ENCODE data around the gene TBCD.

The TBCD gene

DNA sequence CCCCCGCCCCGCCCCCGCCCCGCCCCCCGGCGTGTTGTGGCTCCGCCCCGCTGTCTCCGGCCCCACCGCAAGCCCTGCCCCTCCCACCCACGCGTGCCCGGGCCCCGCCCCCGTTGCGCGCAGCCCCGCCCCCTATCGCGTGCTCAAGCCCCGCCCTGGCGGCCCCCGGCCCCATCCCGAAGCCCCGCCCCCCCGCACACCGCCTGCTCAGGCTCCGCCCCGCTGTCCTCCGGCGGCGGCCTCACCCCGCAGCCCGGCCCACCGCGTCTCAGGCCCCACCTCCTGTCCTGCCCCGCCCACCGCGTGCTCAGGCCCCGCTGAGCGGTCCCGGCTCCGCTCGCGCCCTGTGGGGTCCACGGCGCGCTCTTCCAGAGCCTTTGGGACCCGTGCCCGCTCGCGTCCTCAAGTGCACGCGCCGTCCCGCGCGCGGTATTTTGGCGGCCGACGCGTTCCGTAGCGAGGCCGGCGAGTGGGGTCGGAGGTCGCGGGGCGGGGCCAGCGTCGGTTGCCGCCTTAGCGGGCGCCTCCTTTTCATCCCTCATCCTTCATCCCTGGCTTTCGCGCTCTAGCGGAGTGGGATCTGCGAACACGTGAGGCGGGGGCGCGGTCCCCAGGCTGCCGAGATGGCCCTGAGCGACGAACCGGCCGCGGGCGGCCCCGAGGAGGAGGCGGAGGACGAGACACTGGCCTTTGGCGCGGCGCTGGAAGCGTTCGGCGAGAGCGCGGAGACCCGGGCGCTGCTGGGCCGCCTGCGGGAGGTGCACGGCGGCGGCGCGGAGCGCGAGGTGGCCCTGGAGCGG, at the start of gene TBCD:
TSS of gene TBCD (plus strand) at position 495 of the 800 bp plus-strand sequence. CDS start at position 624, 129 bp downstream.
- peak; percentile 86 for DNase-seq

DNA sequence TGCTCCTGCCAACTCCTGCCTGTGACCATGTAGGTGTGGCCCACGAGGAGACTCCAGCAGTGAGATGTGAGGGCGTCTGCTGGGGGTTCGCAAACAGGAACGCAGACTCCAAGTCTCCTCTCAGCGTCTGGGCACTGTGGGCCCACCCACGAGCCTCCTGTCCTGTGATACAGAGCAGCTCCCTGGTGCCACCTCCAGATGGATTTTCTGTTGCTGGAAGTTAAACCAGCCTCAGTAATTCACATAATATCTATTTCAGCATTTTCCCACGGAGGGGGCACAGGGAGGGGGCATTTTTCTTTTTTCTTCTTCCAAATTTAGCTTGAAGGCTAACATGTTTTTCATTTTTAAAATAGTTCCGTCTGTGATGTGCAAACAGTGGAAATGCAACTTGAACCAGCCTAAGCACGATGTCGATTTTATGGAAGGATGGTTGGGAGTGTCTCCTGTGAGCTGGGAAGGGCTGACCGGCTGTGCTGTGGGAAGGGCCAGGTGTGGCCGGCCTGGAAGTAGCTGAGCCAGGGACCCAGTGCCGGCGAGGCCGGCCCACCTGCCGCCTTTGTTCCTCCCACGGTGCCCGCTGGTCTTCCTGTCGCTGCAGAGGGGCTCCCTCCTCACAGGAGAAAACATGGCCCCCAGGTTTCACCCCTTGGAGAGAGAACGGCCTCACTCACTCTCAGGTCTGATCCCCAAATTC, 49.5 kb upstream of the TBCD start:
- no peak for DNase-seq

DNA sequence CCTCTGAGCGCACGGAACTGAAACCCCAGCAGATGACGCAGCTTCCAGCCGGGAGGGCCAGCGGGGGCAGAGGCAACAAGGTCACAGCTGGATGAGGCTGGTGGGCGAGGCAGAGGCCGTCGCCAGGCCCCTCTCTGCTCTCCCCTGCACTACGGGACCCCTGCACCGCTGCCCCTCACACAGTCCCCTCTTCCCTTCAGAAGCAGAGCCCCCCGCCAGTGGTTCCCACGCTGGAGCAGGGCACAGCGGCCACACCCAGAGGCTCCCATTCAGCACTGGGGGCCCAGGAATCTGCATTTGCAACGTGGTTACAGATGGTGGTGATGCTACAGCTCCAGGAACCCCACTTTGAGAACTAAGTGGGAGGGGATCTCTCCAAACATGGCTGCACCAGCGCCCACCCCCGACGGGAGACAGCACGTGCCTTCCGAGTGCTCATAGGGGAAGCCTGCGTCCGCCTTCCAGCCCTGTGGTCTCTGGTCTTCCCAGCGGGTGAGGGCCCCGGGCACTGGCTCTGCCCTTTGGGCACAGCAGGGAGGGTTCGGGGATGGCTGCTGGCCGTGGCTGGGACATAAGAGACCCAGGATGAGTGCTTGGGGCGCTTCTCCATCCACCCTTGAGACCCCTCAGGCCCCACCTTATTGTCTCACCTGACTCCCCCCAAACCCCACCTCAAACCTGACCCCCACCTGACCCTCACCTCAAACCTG, 48.7 kb upstream of the TBCD start:
- DNase-seq: no peak

DNA sequence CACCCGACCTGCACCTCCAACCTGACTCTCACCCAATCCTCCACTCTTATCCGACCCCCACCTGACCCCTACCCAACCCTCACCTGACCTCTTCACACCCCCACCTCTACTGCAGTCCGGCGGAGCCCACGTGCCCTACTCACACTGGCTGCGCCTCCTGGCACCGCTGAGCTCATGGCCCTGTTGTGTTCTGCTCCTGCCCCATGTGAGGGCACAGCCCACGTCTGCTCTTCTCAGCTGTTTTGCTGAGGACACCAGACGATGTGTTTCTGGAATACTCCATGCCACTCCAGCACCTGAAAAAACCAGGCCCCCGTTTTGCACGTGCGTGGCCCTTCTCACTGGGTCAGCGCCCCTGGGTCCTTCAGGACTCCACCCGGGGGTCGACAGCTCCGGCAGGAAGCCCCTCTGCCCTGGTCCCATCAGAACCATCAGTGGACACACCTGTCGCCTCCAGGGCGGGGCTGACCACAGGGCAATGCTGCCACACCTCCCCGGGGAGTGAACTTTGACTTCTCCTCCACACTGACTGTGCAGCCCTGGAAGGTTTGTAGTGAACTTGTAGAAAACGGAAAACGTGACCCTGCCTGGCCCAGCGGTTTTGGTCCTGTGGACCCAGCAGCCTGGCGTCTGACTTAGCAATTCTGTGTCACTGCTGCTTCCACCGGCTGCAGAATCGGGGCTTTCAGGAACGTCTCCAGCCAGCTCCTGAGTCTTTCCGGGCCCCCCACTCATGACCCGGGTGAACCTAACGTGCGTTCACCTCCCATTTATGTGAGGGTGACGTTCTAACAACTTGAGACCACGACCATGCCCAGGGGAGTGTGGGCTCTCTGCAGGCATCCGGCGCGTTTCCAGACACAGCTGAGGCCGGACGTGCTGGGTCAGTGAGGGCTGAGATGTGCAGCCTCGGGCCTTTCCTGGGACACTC, 47.7 kb upstream of the TBCD start:
- no peak for DNase-seq

DNA sequence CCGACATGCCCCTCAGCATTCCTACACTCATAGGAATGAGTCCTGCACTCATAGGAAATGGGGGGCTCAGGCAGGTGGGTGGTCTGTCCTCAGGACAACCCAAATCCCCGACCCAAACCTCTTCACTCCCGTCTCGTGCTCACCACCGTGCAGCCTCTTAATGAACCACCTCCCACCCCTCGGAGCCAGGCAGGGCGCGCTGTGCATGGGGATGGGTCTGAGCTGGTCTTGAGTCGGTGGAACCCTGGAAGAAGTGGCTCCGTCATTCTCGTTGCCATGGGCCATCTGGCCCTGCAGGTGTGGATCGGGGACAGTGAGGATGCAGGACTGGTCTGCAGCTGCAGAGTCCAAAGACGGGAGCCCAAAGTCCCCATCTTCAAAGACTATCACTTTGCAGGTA, 47.0 kb upstream of the TBCD start:
- DNase-seq: no peak

DNA sequence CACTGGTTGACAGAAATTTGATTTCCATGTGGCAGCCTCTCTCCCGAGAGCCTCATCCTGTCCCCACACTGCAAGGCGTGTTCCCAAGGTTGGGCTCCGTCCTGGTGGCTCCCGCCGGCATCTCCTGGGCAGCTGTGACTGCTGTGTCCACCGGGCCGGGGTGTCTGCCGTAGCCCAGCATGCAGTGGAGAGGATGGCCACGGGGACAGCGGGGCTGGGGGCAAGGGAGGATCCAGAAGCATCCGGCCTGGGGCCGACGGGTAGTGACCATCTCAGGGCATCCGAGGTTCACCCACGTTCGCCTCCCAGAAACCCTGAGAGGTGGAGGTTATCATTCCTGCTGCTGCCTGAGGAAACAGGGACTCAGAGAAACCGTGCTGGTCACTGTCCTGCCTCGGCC, 46.1 kb upstream of the TBCD start:
- DNase-seq: no peak

DNA sequence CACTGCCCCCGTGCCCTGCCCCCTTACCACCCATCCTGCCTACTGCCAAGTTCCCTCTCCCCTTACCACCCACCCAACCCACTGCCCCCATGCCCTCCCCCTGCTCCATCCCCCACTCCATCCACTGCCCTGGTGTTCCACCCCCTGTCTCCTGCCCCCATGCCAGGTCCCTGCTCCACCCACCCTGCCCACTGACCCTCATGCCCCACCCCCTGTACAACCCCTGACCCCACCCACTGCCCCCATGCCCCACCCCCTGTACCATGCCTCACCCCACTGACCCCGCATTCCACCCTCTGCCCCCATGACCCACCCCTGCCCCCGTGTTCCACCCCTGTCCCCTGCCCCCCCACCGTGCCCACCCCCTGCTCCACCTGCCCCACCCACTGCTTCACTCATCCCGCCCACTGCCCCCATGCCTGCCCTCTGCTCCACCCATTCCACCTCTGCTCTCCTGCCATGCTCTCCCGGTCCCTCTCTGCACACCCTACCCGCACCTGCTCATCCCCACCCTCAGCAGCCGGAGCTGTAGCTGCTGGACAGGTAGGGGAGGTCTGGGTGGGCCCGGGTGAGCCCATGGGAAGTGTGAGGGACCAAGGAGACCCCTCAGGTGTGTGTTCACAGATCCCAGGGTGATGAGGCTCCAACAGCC, 42.7 kb upstream of the TBCD start:
- DNase-seq: no peak

DNA sequence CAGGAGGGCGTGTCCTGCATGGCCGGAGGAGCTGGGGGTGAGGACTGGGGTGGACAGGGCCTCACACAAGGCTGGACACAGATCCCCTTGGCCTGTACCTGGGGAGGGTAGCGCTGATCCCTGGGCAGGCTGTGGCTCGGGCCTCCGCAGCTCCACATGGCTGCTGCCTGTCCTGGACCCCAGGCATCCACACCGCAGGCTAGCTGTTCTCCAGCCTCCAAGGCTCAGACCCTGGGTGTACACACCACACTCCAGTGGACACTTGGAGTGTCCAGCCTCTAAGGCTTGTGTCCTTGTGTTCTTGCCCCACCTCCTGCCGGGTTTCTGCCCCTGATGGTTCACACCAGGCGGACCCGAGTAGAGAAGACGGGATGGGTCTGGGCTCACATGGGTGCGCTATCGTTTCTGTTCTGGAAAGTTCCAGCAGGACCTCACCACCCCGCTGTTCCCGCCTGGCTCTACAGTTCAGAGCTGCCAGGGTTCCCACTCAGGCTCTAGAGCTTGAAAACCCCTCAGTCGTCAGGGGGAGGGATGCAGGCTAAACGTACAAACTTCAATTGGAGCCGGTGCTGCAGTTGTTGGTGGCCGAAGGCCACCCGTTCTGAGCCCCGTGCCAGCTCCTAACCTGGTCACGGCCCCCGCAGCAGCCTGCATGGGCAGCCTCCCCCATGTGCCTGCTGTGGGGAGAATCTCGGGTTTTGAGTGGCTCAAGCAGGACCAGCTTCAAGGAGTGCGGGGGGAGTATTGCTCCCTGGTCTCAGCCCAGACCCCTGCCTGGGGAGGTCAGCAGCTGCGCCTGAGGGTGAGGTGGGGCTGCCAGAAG, 42.0 kb upstream of the TBCD start:
- no peak for DNase-seq

DNA sequence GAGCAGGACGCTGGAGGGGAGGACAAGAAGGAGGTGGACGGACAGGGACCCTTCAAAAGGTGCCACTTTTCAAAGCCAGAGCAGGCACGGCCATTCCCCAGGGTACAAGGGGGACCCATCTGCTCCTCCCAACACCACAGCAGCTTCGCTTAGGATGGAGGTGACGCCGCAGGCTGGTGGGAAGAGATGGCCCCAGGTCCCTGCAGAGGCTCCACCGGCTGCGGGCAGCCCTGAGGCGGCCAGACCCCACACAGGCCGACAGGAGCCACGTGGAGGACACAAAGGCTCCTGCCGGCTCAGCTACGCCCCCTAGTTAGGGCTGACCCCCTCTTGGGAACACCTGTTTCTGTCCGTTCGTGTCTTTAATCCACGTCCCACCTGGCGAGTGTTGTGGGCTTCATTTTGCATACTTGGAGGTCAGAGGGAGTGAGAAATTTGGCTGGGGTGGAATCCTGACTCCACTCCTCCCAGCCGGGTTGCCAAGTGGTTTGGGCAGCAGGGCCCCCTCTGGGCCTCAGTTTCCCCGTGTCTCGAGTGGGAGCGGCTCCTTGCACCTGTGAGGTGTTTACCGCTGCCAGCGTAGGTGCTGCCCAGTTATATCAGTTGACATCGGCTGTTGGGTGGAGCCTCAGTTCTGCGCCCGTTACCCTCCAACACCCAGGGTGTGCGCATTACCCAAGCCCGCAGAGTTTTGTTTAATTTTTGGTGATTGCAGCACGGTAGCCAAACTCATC, 41.2 kb upstream of the TBCD start:
- DNase-seq: no peak

DNA sequence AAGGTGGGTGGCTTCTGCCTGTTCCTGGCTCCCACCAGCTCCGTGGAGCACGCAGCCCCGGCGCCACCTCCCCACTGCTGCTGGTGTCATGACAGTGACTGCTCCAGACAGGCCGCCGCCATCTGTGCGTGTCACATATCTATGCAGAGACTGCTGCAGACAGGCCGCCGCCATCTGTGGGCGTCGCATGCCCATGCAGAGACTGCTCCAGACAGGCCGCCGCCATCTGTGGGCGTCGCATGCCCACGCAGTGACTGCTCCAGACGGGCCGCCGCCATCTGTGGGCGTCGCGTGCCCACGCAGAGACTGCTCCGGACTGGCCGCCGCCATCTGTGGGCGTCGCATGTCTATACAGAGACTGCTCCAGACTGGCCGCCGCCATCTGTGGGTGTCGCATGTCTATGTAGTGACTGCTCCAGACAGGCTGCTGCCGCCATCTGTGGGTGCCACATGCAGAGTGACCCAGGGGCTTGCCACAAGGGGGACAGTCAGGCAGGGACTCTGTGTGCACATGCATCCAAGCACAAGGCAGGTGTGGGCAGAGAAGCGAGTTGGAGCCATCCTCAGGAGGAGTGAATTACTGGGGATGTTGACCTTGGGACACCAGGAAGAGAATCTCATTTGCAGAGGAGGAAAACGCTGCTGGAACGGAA, 38.7 kb upstream of the TBCD start:
- no peak for DNase-seq

DNA sequence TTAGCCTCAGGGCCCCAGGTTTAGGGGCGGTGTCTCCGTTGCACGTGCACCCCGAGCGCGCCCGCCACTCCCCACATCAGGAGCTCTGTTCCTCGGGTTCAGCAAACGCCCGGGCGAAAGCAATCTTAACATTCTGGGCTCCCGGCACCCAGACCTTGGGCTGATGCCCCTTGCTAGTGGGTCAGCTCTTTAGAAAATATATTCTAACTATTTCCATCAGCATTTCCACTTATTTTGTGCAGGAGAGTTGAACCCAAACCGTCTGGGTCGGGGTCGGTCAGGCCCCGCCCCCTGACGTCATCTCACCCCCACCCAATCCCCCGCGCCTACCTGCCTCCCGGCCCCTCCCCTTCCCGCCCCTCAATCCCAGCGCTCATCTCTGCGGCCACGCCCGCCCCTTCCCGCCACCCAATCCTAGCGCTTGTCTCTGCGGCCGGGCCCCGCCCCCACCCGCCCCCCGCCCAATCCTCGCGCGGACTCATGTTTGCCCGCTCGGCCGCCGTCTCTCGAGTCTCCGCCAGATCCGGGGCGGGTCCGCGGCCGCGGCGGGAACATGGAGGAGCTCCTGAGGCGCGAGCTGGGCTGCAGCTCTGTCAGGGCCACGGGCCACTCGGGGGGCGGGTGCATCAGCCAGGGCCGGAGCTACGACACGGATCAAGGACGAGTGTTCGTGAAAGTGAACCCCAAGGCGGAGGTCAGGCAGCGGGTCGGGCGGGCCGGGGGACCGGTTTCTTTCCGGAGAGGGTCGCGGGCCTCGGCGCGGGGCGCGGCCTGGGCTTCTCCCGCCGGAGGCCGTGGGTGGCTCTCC, 35.5 kb upstream of the TBCD start, which contains the start of gene FN3KRP:
TSS of gene FN3KRP (plus strand) at position 504 of the 808 bp plus-strand sequence. CDS start at position 554, 50 bp downstream.
- DNase-seq: peak; percentile 84

DNA sequence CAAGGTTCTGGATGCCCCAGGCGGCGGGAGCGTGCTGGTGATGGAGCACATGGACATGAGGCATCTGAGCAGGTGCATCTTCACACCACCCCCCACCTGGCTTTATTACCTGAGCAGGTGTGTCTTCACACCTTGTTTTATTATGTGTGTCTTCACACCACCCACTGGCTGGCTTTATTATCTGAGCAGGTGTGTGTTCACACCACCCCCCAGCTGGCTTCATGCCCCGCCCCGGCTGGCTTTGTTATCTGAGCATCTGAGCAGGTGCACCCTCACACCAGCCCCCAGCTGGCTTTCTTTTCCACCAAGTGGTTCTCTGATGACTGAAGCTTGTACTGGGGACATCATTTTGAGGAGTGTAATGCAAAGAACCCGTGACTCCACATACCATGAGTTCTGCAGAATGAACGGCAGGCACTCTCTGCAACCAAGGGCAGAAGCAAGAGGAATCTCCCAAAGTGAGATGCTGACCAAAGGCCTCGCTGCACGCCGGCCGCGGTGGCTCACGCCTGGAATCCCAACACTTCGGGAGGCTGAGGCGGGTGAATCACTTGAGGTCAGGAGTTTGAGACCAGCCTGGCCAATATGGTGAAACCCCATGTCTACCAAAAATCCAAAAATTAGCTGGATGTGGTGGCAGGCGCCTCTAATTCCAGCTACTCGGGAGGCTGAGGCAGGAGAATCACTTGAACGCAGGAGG, 32.7 kb upstream of the TBCD start:
- no peak for DNase-seq

DNA sequence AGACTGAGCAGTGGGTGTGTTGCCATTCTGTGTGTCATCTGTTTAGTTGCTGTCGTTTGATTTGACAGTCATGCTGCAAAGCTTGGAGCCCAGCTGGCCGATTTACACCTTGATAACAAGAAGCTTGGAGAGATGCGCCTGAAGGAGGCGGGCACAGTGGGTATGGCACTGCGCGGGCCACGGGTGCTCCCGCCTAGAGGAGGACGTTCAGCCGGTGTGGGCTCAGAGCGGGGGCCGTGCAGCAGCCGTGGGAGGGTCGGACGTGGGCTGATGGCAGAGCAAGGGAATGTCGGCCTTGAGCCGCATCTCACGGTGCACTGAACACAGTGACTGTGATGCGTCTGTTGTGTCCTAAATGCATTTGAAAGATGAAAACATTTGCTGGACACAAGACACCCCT, 31.7 kb upstream of the TBCD start:
- no peak for DNase-seq

DNA sequence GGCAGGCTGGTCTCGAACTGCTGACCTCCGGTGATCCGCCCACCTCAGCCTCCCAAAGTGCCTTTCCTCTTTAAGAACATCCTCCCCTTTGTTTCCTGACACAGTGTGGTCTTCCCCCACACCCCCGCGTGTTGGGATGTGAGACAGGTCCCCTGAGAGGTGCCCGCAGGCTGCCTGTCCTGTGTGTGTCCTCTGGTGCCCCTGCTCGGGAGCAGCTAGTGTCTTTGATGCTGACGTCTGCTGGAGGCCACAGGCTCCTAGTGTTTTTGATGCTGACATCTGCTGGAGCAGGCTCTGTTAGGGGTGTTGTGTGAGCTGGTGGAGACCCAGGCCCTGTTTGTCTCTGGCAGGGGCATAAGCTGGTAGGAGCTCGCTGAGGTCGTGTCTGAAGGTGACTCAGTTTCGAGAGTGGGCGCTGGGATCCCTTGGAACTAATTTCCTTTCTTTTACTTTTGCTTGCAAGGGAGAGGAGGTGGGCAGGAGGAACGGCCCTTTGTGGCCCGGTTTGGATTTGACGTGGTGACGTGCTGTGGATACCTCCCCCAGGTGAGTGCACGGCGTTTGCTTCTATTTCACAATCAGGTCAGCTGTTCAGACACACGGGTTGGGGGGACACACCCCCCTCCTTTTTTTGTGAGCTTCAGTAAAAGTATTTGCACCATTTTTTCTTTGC, 29.4 kb upstream of the TBCD start:
- DNase-seq: no peak

DNA sequence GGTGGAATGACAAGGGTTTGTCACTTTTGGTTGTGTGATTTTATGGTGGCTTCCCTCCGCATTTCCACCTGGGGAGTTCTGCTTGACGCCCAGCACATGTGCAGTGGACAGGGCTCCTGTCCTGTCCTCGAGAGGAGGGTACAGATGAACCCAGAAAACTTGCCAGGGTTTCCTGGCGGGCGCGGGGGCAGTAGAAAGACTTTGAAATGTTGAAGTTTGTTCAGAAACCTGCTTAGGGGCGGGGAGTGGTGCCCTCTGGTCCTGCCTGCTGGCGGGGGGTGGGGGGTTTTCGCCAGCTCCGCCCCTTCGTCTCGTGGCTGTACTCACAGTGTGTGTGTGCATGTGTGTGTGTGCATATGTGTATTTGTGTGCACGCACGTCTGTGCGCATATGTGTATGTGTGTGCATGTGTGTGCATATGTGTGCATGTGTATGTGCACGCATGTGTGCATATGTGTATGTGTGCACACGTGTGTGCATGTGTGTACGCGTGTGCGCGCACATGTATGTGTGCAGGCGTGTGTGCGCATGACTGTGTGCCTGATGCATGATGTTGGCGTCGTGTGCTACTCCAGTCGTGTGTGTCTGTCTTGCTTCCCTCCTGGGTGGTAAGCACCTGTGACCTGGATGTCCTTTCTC, 28.6 kb upstream of the TBCD start:
- DNase-seq: no peak

DNA sequence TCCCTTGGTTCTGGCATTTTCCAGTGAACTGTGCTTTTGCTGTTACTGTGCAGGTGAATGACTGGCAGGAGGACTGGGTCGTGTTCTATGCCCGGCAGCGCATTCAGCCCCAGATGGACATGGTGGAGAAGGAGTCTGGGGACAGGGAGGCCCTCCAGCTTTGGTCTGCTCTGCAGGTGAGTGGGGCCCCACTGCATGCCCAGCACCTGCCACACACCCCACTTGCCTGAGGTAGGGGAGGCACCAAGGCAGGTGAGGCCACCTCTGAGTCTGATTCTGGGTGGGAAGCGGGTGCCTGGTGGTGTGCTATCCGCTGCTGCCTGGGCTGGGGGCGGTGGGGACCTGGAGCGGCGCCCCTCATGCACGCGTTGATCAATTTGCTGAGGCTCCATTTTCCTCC, 25.4 kb upstream of the TBCD start:
- DNase-seq: no peak
